ENCODE results near the gene EPN3.

EPN3 gene

DNA sequence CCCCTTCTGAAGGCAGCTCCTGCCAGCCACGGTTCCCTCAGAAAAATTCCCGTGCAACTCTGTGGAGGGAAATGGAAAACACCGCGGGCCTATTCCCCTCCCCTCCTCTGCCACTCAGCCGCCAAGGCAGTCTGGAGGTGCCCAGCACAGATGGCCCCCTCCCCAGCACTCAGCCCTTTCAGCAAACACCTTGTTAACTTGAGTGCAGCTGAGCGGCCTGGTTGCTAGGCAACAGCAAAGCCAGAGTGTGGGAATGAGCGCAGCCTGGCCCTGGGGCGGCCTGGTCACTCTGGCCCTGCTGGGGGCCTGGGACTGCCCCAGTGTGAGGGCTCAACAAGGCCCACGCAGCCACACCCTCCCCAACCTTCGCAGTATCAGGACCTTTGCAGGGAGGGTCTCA, 60.8 kb downstream of the EPN3 start:
- no peak for DNase-seq

Measured in activated naive CD4-positive, alpha-beta T cell treated with Interleukin-2 at 50 U/mL for 16 hours (primary cell).